GM23248 (cell line): ENCODE measurements around the gene SLC25A18.

Experiments used
- EZH2 ChIP-seq: fragments of 200-600 bp; sonication (generic); IDR thresholded peaks from 2 replicates; pipeline ENCODE4 v1.6.1; 2018; ENCODE audit warnings: antibody characterized with exemption, mild to moderate bottlenecking; ENCODE audit not compliant: insufficient read depth, poor library complexity, severe bottlenecking
- EZH2phosphoT487 ChIP-seq: fragments of 200-600 bp; sonication (generic); IDR thresholded peaks from 2 replicates; pipeline ENCODE4 v1.6.1; 2018; ENCODE audit warnings: antibody characterized with exemption, moderate library complexity, mild to moderate bottlenecking, low read depth; ENCODE audit not compliant: insufficient read depth

DNA sequence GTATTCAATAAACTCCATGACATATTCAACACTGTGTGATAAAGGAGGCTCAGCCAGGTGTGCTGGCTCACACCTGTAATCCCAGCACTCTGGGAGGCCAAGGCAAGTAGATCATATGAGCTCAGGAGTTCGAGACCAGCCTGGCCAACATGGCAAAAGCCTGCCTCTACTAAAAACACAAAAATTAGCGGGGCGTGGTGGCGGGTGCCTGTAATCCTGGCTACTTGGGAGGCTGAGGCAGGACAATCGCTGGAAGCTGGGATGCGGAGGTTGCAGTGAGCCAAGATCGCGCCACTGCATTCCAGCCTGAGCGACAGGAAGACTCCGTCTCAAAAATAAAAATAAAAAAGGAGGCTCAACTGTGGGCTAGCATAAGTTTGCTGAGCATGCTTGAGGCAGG lies 4.1 kb upstream of the SLC25A18 start:
- TF ChIP-seq EZH2phosphoT487 = no peak
- TF ChIP-seq EZH2 = no peak
